Measurements from ENCODE around the gene RGS6. TPM values are rescaled to one million over a fixed set of nuclear protein-coding genes. Genes with fewer than 3 reads are reported as not detected.

The RGS6 gene
- total RNA-seq, 2 experiments from 2014 or later, result not detected

GRCh38 chr14:72444701-72445100 lies 512.5 kb downstream of the RGS6 start:
- Histone ChIP-seq H3K27ac (ENCODE audit: low read depth in 1 of 2, low read length in 2 of 2) (no peak overlapping the region), H3K27me3 (ENCODE audit: control insufficient read depth in 1 of 2, insufficient read depth in 2 of 2, low read length in 2 of 2) (no peaks in the 10 kb centered on the region), H3K9me3 (ENCODE audit: control insufficient read depth in 1 of 2, insufficient read depth in 1 of 2, low read length in 2 of 2) (no peaks in the 10 kb centered on the region), H3K36me3 (ENCODE audit: insufficient read depth, low read length) (no peaks in the 10 kb centered on the region), H3K4me3 (ENCODE audit: low read length) (no peak overlapping the region), H3K4me1 (ENCODE audit: insufficient read depth, low read length) (peaks cover 48% of the 10 kb centered on the region)
- intact Hi-C loops (cut with DNase I, micrococcal nuclease), result no loop called here
- DNase-seq (no peak), ATAC-seq (ENCODE audit: poor library complexity) (no peak)
- H3K9me3 Mint-ChIP-seq, result no peaks in the 10 kb centered on the region
- H3K4me1 Mint-ChIP-seq (ENCODE audit: low read depth), result peaks cover 45% of the 10 kb centered on the region
- no peaks in the 10 kb centered on the region for H3K36me3 Mint-ChIP-seq (ENCODE audit: low read depth)
- CTCF ChIA-PET, result no interaction called here
- no peak for TF ChIP-seq CTCF (IDR thresholded peaks at IDR 0.05)
- peak overlapping the region; percentile 7 for H3K27ac Mint-ChIP-seq
- no peak overlapping the region for H3K4me3 Mint-ChIP-seq
- no peaks in the 10 kb centered on the region for H3K27me3 Mint-ChIP-seq
- POLR2A ChIA-PET, result interaction anchor here (1.3 kb wide), 1 partner anchor 32 kb away, joined by 3 read pairs; no protein-coding TSS in a partner anchor

- Histone ChIP-seq H3K9me3 (ENCODE audit: control insufficient read depth in 1 of 2, insufficient read depth in 1 of 2, low read length in 2 of 2) (no peaks in the 10 kb centered on the region), H3K27ac (ENCODE audit: low read depth in 1 of 2, low read length in 2 of 2) (no peak overlapping the region), H3K4me1 (ENCODE audit: insufficient read depth, low read length) (peaks cover 48% of the 10 kb centered on the region), H3K27me3 (ENCODE audit: control insufficient read depth in 1 of 2, insufficient read depth in 2 of 2, low read length in 2 of 2) (no peaks in the 10 kb centered on the region), H3K36me3 (ENCODE audit: insufficient read depth, low read length) (no peaks in the 10 kb centered on the region), H3K4me3 (ENCODE audit: low read length) (no peak overlapping the region)
- DNase-seq, result no peak
- ATAC-seq (ENCODE audit: poor library complexity), result no peak
- Mint-ChIP-seq H3K4me3 (no peak overlapping the region), H3K27me3 (no peaks in the 10 kb centered on the region), H3K4me1 (ENCODE audit: low read depth) (peaks cover 43% of the 10 kb centered on the region), H3K27ac (no peak overlapping the region), H3K36me3 (ENCODE audit: low read depth) (no peaks in the 10 kb centered on the region), H3K9me3 (no peaks in the 10 kb centered on the region)
- POLR2A ChIA-PET, result no interaction called here
- CTCF ChIA-PET, result no interaction called here
- TF ChIP-seq CTCF (IDR thresholded peaks at IDR 0.05), result no peak
- intact Hi-C loops (cut with DNase I, micrococcal nuclease), result no loop called here
These were observed 516.0 kb downstream of the RGS6 start for GRCh38 chr14:72448212-72448611.

- DNase-seq, result no peak
- ATAC-seq (ENCODE audit: poor library complexity), result no peak
- Mint-ChIP-seq H3K36me3 (ENCODE audit: low read depth) (no peaks in the 10 kb centered on the region), H3K27me3 (no peaks in the 10 kb centered on the region), H3K9me3 (no peaks in the 10 kb centered on the region), H3K27ac (peak overlapping the region; percentile 66), H3K4me1 (ENCODE audit: low read depth) (peaks cover 26% of the 10 kb centered on the region), H3K4me3 (no peak overlapping the region)
- ChIA-PET CTCF (no interaction called here), POLR2A (no interaction called here)
- Histone ChIP-seq H3K36me3 (ENCODE audit: insufficient read depth, low read length) (no peaks in the 10 kb centered on the region), H3K4me3 (ENCODE audit: low read length) (no peak overlapping the region), H3K27ac (ENCODE audit: low read depth in 1 of 2, low read length in 2 of 2) (no peak overlapping the region), H3K9me3 (ENCODE audit: control insufficient read depth in 1 of 2, insufficient read depth in 1 of 2, low read length in 2 of 2) (no peaks in the 10 kb centered on the region), H3K4me1 (ENCODE audit: insufficient read depth, low read length) (peaks cover 29% of the 10 kb centered on the region), H3K27me3 (ENCODE audit: control insufficient read depth in 1 of 2, insufficient read depth in 2 of 2, low read length in 2 of 2) (no peaks in the 10 kb centered on the region)
- intact Hi-C loops (cut with DNase I, micrococcal nuclease), result no loop called here
- no peak for TF ChIP-seq CTCF (IDR thresholded peaks at IDR 0.05)
These were observed 518.3 kb downstream of the RGS6 start for GRCh38 chr14:72450473-72451044.

Measured in CD4-positive, alpha-beta T cell (primary cell).